Activated CD8-positive, alpha-beta memory T cell treated with anti-CD3 and anti-CD28 coated beads, Interleukin-2, amount 50 U/mL, for 4 hours (primary cell): ENCODE data around the gene AQP1.

Source experiments
- DNase-seq: peaks from one replicate; pipeline ENCODE4 v3.0.0-alpha.2; 2020

AQP1 gene

GRCh38 chr7:30938435-30939316 is 27.0 kb downstream of the AQP1 start:
- DNase-seq, result peak; percentile 62

DNA sequence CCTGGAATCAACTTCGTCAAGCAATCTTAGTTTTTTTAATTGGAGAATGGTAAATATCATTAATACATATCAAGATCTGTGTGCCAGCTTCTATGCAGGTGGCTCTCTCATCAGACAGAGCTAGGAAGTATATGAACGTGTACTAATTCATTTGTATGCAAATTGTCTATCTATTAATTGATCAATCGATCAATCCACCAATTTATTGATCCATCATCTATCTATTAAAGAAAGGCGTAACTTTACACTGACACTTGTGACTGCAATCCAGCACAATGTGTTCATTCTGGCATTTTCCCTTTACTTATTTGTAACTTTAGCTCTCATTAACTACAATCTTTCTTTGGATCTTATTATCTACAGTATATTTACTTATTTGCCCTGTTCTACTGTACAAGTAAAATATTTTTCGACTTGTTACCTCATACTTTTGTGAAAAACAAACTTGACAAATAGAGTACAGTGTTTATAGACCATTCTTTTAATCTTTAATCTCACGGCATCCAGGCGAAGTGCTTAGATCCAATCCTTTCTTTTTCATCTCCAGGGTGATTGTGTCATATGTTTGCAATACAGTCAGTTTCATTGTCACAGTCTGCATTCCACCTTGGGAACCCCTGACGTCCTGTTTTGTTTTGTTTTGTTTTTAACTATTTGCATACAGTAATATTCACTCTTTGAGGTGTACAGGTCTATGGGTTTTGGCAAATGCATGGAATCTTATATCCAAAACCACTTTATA is 30.1 kb downstream of the AQP1 start:
- DNase-seq, result no peak

DNA sequence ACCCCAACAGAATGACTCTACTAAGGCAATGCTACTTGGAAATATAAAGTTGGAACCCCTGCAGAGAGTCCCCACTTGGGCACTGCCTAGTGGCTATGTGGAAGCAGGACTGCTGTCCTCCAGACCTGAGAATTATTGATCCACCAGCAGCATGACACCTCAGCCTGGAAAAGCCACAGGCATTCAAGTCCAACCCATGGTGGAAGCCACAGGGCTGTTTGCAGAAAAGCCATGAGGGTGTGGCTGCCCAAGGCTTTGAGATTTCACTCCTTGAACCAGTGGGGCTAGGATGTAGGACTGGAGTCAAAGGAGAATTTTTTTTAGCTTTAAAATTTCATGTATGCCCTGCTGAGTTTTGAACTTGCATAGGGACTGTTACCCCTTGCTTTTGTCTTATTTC is 38.5 kb downstream of the AQP1 start:
- DNase-seq, result no peak

GRCh38 chr7:30954914-30955313 is 43.3 kb downstream of the AQP1 start:
- no peak for DNase-seq

GRCh38 chr7:30956704-30957103 is 45.1 kb downstream of the AQP1 start:
- no peak for DNase-seq

DNA sequence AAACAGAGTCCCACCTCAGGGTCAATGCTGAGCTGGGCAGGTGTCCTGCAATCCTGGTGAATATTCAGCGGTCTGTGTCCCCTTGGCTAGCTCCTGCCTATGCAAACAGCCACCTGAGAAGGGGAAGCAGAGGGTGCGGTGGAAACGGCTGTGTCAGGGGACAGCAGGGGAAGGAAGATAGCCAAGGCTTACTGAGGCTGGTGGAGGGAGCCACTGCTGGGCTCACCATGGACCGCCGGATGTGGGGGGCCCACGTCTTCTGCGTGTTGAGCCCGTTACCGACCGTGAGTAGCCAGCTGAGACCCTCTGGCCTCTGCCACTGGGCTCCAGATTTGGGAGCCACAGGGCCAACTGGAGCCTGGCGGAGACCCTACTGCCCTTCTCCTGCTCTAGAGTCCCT is 52.2 kb downstream of the AQP1 start, which contains the start of gene GHRHR:
Gene GHRHR (plus strand): TSS at position 112 of the 400 bp plus-strand sequence. CDS start 116 bp downstream, at position 228.
- DNase-seq, result no peak

- no peak for DNase-seq
Measured at GRCh38 chr7:30965372-30965771, 53.7 kb downstream of the AQP1 start.

- DNase-seq, result no peak
Measured at GRCh38 chr7:30965883-30966282, 54.2 kb downstream of the AQP1 start.

DNA sequence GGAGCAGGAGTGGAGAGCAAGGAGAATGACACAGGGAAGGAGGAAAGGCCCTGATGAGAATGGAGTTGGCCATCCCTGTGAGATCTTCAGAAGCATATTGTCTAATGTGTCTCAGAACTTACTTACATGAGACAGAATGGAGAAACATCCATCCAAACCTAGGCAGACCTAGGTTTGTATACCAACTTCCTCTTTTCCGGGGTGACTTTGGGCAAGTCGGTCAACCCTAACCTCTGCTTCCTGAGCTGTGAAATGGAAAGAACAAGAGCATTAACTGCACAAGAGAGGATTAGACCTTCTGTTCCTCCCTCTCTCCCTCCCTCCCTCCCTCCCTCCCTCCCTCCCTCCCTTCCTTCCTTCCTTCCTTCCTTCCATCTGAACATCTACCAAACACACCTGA is 56.6 kb downstream of the AQP1 start:
- no peak for DNase-seq

GRCh38 chr7:30968747-30969603 is 57.3 kb downstream of the AQP1 start:
- DNase-seq, result no peak

DNA sequence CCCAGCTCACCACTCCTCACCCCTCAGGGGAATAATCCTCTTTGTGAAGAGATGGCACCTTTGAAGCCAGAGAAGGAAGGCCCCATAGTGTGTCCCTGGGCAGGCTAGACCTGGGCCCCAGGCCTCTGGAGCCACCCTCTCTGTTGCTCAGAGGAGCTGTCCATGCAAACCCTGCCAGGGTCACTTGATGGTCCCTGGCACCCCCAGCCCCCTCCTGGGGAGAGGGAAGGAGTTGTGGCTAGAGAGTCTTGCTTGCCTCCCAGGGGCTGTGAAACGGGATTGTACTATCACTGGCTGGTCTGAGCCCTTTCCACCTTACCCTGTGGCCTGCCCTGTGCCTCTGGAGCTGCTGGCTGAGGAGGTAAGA is 57.9 kb downstream of the AQP1 start:
- no peak for DNase-seq

DNA sequence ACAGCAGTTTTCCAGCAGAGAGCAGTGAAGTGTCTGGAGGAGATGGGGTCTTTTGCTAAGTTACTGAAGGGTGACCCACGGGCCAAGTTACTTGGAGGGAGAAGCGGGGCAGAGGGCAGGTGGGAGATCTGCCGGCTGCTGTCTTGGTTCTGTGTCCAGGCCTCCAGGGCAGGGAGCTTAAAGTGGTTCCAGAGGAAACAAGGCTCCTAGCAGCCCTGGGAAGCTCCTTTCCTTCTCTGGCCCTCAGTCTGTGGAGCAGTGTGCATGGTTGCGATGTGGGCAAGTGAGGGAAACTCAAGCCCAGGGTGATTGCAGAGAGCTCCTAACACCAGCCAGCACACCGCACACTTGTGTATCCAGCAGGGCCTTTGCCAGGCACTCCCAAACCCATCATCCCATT is 58.4 kb downstream of the AQP1 start:
- no peak for DNase-seq

DNA sequence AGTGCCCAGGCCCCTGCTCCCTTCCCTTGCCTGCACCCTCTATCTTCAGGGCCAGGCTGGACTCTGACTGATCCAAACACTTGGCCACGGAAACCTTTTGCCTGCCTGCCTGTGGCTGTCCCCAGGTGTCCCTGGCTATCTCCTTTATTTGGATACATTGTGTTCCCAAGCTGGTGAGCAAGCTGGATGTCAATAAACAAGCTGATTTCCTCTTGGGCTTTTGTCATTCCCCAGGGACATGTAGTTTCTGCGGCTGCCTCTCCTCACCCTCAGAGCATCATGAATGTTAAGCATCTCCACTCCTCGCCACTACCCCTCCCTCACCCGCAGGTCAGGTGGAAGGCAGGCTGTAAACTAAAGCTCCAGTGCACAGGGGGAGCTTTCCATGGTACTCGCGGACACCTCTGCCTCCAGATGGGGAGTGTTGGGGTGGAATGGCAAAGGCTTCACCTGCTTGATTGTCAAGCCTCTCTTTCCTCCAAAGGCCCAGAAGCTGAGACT is 59.0 kb downstream of the AQP1 start:
- no peak for DNase-seq

DNA sequence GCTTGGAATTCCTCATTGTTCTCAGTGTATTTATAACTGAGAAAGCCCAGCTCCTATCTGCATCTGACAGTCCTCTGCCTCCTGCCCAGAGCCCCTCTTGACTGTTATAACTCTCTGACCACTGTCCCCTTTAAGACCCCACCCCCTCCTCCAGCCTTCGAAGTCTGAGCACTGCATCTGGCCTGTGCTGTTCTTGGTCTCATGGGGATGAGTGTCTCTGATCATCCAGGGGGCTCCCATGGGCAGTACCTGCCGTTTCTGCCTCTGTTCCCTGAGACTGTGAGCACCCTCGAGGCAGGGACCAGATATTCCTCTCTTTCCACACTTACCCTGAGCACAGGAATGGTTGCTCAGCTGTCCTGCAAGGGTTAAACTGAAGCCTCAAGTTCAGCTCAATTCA is 59.8 kb downstream of the AQP1 start:
- no peak for DNase-seq

GRCh38 chr7:30971840-30972563 is 60.3 kb downstream of the AQP1 start:
- no peak for DNase-seq

GRCh38 chr7:30973292-30973691 is 61.6 kb downstream of the AQP1 start:
- no peak for DNase-seq

DNA sequence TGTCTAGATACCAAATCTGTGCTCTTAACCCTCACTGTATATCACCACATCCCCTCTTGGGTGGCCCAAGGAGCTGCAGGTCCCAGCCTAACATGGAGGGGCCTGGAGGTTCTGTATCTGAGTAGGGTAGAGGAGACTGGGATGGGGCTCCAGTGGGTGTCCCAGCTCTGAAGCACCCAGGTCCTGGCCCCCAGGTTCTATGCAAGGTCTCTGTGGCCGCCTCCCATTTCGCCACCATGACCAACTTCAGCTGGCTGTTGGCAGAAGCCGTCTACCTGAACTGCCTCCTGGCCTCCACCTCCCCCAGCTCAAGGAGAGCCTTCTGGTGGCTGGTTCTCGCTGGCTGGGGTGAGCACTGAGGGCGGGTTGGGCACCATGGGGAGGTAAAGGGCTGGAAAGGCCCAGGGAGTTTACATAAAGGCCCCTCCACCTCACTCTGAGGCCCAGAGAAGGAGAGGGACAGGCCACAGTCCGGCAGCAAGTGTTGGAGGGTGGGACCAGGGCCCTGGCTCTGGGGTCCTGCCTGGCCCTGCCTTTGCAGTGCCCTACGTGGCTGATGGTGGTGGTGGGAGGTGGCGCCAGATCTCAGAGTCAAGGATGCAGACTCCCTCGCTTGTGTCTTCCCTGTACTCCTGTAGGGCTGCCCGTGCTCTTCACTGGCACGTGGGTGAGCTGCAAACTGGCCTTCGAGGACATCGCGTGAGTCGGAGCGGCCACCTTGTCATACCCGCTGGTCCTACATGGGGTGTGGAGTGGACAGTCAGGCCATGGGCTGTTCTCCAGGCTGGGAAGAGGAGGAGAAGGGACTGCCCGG is 62.3 kb downstream of the AQP1 start:
- no peak for DNase-seq

DNA sequence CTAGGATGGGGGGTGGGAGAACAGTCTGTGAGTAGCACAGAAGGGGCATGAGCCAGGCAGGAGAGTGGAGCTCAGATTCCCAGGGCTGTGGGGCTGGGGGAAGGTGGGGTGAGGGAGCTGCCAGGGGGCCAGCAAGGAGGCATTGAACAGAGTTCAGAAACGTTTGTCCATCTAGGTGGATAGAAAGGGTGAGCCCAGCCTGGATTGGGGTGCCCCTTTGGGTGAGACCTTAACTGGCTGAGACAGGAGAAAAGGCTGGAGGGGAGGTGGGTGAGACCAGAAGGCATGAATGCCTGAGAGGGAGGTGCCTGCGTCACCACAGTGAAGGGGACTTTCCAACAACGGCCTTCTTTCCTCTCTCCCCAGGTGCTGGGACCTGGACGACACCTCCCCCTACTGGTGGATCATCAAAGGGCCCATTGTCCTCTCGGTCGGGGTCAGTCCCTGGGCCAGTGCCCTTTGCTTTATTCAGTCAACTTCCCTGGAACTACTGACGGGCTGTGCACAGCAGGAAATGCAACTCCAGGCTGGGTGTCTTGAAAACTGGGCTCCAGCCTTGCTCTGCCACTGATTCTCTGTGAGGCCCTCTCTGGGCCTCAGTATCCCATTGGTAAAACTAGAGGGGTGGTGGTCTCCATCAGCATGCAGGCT is 63.1 kb downstream of the AQP1 start:
- no peak for DNase-seq
